Measurements from ENCODE around the gene NR1I3.
A peak's percentile ranks its signal among the peaks of the same experiment; 100 is the strongest.

The NR1I3 gene

DNA sequence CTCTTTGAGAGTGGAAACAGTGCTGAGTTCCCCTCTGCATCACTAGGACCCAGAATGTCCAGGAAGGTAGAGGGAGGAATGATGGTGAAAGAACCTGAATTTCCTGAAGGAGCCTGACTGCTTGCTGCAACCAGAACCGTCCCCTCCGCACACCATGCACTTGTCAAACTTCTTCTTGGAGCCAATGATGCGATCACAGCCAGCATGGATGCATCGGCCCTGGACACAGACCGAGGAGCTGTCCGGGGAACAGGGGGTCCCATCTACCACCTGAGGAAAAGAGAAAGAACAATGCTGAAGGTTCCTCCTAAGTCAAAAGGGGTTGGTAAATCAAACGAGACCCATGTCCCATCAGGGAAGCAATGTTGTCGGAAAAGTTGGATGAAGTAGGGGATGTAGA, 46.0 kb downstream of the NR1I3 start:
- Histone ChIP-seq H3K27ac (ENCODE audit: low read length) (no peak overlapping the region), H3K27me3 (ENCODE audit: low read depth, low read length) (no peaks in the 10 kb centered on the region), H3K4me1 (ENCODE audit: control insufficient read depth in 1 of 2, insufficient read depth in 2 of 2, low read length in 2 of 2) (peaks cover 12 to 18% of the 10 kb centered on the region in 2 donors), H3K36me3 (ENCODE audit: control insufficient read depth in 1 of 2, insufficient read depth in 2 of 2, low read length in 2 of 2) (peaks cover 17 to 18% of the 10 kb centered on the region in 2 donors), H3K9me3 (ENCODE audit: control insufficient read depth in 1 of 2, low read length in 2 of 2) (no peaks in the 10 kb centered on the region), H3K4me3 (ENCODE audit: low read depth in 1 of 2, low read length in 2 of 2) (no peak overlapping the region)

DNA sequence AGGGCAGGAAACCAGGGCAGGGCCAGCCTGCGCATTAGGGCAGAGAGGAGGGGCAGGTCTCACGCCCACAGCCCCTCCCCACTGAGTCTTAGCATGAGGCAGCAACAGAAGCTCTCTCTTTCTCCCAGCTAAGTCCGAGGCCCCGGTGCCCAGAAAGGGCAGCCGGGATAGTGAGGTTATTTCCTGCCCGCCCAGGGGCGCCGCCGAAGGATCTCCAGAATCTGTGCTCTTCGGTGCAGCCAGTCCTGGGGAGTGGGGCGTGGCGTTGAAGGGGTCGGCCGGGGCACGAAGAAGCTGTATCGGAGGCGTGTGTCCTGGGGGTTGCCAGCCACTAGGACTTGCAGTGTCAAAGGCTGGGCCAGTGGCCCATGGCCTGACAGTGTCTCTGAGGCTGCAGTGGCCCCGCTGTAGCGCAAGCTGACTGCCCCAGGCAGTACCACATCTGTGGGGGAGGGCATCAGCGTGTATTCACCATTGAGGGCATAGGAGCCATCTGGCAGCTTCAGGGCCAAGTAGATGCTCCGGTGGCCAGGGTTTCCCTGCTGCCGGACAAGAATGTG, 47.0 kb downstream of the NR1I3 start:
- Histone ChIP-seq H3K27ac (ENCODE audit: low read length) (no peak overlapping the region), H3K36me3 (ENCODE audit: control insufficient read depth in 1 of 2, insufficient read depth in 2 of 2, low read length in 2 of 2) (peaks cover 16 to 17% of the 10 kb centered on the region in 2 donors)

GRCh38 chr1:161189036-161189435, 49.0 kb downstream of the NR1I3 start:
- peaks cover 11 to 12% of the 10 kb centered on the region in 2 donors for H3K36me3 ChIP-seq (ENCODE audit: control insufficient read depth in 1 of 2, insufficient read depth in 2 of 2, low read length in 2 of 2)
- no peaks in the 10 kb centered on the region for H3K9me3 ChIP-seq (ENCODE audit: control insufficient read depth in 1 of 2, low read length in 2 of 2)
- no peaks in the 10 kb centered on the region for H3K27me3 ChIP-seq (ENCODE audit: low read depth, low read length)
- H3K27ac ChIP-seq (ENCODE audit: low read length) = no peak overlapping the region
- H3K4me3 ChIP-seq (ENCODE audit: low read depth in 1 of 2, low read length in 2 of 2) = no peak overlapping the region
- H3K4me1 ChIP-seq (ENCODE audit: control insufficient read depth in 1 of 2, insufficient read depth in 2 of 2, low read length in 2 of 2) = peaks cover 11 to 16% of the 10 kb centered on the region in 2 donors

More for the DNA sequence above, 47.0 kb downstream of the NR1I3 start:
- H3K9me3 ChIP-seq (ENCODE audit: control insufficient read depth in 1 of 2, low read length in 2 of 2) = no peaks in the 10 kb centered on the region
- no peaks in the 10 kb centered on the region for H3K27me3 ChIP-seq (ENCODE audit: low read depth, low read length)
- H3K4me1 ChIP-seq (ENCODE audit: control insufficient read depth in 1 of 2, insufficient read depth in 2 of 2, low read length in 2 of 2) = peaks cover 11 to 16% of the 10 kb centered on the region in 2 donors
- no peak overlapping the region for H3K4me3 ChIP-seq (ENCODE audit: low read depth in 1 of 2, low read length in 2 of 2)

DNA sequence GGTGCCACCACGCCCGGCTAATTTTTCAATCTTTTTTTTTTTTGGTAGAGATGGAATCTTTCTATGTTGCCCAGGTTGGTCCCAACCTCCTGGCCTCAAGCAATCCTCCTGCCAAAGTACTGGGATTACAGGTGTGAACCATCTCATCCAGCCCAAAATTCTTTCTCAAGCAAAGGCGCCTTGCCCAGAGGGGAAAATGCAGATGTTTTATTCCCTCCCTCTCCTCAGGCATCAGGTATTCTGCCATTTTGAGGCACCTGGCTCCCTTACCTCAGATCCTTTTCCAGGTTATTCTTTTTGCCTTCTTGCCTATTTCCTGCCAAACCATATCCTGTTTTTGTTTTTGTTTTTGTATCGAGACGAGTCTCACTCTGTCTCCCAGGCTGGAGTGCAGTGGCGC, 49.6 kb downstream of the NR1I3 start:
- H3K36me3 ChIP-seq (ENCODE audit: control insufficient read depth in 1 of 2, insufficient read depth in 2 of 2, low read length in 2 of 2) = peaks cover 11 to 12% of the 10 kb centered on the region in 2 donors
- H3K9me3 ChIP-seq (ENCODE audit: control insufficient read depth in 1 of 2, low read length in 2 of 2) = no peaks in the 10 kb centered on the region
- no peak overlapping the region for H3K4me3 ChIP-seq (ENCODE audit: low read depth in 1 of 2, low read length in 2 of 2)
- H3K4me1 ChIP-seq (ENCODE audit: control insufficient read depth in 1 of 2, insufficient read depth in 2 of 2, low read length in 2 of 2) = peaks cover 9 to 16% of the 10 kb centered on the region in 2 donors
- no peak overlapping the region for H3K27ac ChIP-seq (ENCODE audit: low read length)
- H3K27me3 ChIP-seq (ENCODE audit: low read depth, low read length) = no peaks in the 10 kb centered on the region

GRCh38 chr1:161187311-161187710, 50.7 kb downstream of the NR1I3 start:
- no peaks in the 10 kb centered on the region for H3K27me3 ChIP-seq (ENCODE audit: low read depth, low read length)
- peaks cover 0 to 8% of the 10 kb centered on the region in 2 donors for H3K4me1 ChIP-seq (ENCODE audit: control insufficient read depth in 1 of 2, insufficient read depth in 2 of 2, low read length in 2 of 2)
- H3K36me3 ChIP-seq (ENCODE audit: control insufficient read depth in 1 of 2, insufficient read depth in 2 of 2, low read length in 2 of 2) = peaks cover 11% of the 10 kb centered on the region in 2 donors
- H3K4me3 ChIP-seq (ENCODE audit: low read depth in 1 of 2, low read length in 2 of 2) = no peak overlapping the region
- no peaks in the 10 kb centered on the region for H3K9me3 ChIP-seq (ENCODE audit: control insufficient read depth in 1 of 2, low read length in 2 of 2)
- no peak overlapping the region for H3K27ac ChIP-seq (ENCODE audit: low read length)

DNA sequence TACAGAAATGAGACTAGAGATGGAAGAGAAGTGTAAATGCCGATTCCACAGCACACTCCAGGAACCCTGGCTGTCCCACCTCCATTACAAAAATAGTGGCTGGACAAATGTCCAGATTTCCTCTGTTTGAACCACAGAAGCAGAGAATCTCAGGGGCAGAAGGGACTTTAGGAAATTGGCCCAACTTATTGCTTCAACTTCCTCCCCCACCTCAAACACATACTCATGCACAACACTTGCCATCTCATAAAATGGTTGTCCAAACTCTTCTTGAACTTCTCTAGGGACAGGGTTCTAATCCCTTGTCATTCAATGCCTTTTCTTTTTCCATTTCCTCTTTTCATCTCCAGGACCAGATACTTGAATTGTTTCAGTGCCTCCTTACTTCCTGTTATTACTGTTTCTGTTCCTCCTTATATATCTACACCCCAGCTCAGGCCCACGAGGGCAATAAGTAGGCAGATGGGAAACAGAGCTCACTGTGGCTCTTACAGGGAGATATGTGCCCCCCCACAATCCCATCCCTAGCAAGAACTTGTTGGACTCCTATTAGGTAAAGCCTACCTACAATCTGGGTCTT, 52.2 kb downstream of the NR1I3 start:
- Histone ChIP-seq H3K36me3 (ENCODE audit: control insufficient read depth in 1 of 2, insufficient read depth in 2 of 2, low read length in 2 of 2) (peaks cover 0 to 2% of the 10 kb centered on the region in 2 donors), H3K27me3 (ENCODE audit: low read depth, low read length) (no peaks in the 10 kb centered on the region), H3K9me3 (ENCODE audit: control insufficient read depth in 1 of 2, low read length in 2 of 2) (no peaks in the 10 kb centered on the region), H3K4me1 (ENCODE audit: control insufficient read depth in 1 of 2, insufficient read depth in 2 of 2, low read length in 2 of 2) (peaks cover 0 to 8% of the 10 kb centered on the region in 2 donors), H3K4me3 (ENCODE audit: low read depth in 1 of 2, low read length in 2 of 2) (no peak overlapping the region), H3K27ac (ENCODE audit: low read length) (peak overlapping the region; percentile 82)

- Histone ChIP-seq H3K27ac (ENCODE audit: low read length) (peak overlapping the region; percentile 82), H3K4me1 (ENCODE audit: control insufficient read depth in 1 of 2, insufficient read depth in 2 of 2, low read length in 2 of 2) (peaks cover 0 to 8% of the 10 kb centered on the region in 2 donors), H3K27me3 (ENCODE audit: low read depth, low read length) (no peaks in the 10 kb centered on the region), H3K4me3 (ENCODE audit: low read depth in 1 of 2, low read length in 2 of 2) (no peak overlapping the region), H3K36me3 (ENCODE audit: control insufficient read depth in 1 of 2, insufficient read depth in 2 of 2, low read length in 2 of 2) (no peaks in the 10 kb centered on the region), H3K9me3 (ENCODE audit: control insufficient read depth in 1 of 2, low read length in 2 of 2) (no peaks in the 10 kb centered on the region)
These were observed 52.7 kb downstream of the NR1I3 start for GRCh38 chr1:161185282-161185682.

GRCh38 chr1:161182214-161182613, 55.8 kb downstream of the NR1I3 start:
- Histone ChIP-seq H3K36me3 (ENCODE audit: control insufficient read depth in 1 of 2, insufficient read depth in 2 of 2, low read length in 2 of 2) (no peaks in the 10 kb centered on the region), H3K4me3 (ENCODE audit: low read depth in 1 of 2, low read length in 2 of 2) (no peak overlapping the region), H3K9me3 (ENCODE audit: control insufficient read depth in 1 of 2, low read length in 2 of 2) (no peaks in the 10 kb centered on the region), H3K27ac (ENCODE audit: low read length) (no peak overlapping the region), H3K27me3 (ENCODE audit: low read depth, low read length) (no peaks in the 10 kb centered on the region), H3K4me1 (ENCODE audit: control insufficient read depth in 1 of 2, insufficient read depth in 2 of 2, low read length in 2 of 2) (peaks cover 0 to 18% of the 10 kb centered on the region in 2 donors)

GRCh38 chr1:161180639-161181038, 57.4 kb downstream of the NR1I3 start:
- no peaks in the 10 kb centered on the region for H3K27me3 ChIP-seq (ENCODE audit: low read depth, low read length)
- no peak overlapping the region for H3K4me3 ChIP-seq (ENCODE audit: low read depth in 1 of 2, low read length in 2 of 2)
- no peak overlapping the region for H3K27ac ChIP-seq (ENCODE audit: low read length)
- H3K36me3 ChIP-seq (ENCODE audit: control insufficient read depth in 1 of 2, insufficient read depth in 2 of 2, low read length in 2 of 2) = peaks cover 0 to 2% of the 10 kb centered on the region in 2 donors
- no peaks in the 10 kb centered on the region for H3K9me3 ChIP-seq (ENCODE audit: control insufficient read depth in 1 of 2, low read length in 2 of 2)
- H3K4me1 ChIP-seq (ENCODE audit: control insufficient read depth in 1 of 2, insufficient read depth in 2 of 2, low read length in 2 of 2) = peaks cover 12 to 17% of the 10 kb centered on the region in 2 donors

DNA sequence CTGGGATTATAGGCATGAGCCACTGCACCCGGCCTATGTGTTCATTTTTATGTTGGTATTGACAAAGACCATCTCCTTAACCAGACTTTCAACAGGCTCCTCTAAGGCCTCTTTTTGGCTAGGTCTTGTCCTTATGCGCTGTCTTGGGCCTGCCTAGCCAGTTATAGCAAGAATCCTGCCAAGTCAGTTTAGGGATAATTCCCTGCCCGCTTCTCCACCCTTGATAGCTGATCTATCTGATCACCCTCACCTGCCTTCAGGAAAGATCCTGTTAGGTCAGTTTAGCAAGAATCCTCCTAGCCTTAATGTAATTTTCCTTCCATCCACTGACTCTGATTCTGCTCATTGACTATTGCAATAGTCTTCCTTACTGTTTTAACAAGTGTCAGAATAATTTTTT, 58.3 kb downstream of the NR1I3 start:
- no peak overlapping the region for H3K27ac ChIP-seq (ENCODE audit: low read length)
- H3K27me3 ChIP-seq (ENCODE audit: low read depth, low read length) = no peaks in the 10 kb centered on the region
- H3K4me3 ChIP-seq (ENCODE audit: low read depth in 1 of 2, low read length in 2 of 2) = no peak overlapping the region
- H3K9me3 ChIP-seq (ENCODE audit: control insufficient read depth in 1 of 2, low read length in 2 of 2) = no peaks in the 10 kb centered on the region
- H3K36me3 ChIP-seq (ENCODE audit: control insufficient read depth in 1 of 2, insufficient read depth in 2 of 2, low read length in 2 of 2) = peaks cover 8 to 12% of the 10 kb centered on the region in 2 donors
- H3K4me1 ChIP-seq (ENCODE audit: control insufficient read depth in 1 of 2, insufficient read depth in 2 of 2, low read length in 2 of 2) = peaks cover 14 to 16% of the 10 kb centered on the region in 2 donors

Measured in muscle layer of duodenum (tissue), 2 donors.